HG03378 (cell line): ENCODE measurements around the gene ELF5.

Experiments
- ATAC-seq: cut with Tn5 transposase; IDR thresholded peaks from one replicate; pipeline ENCODE4 v1.9.1; 2021; ENCODE audit warnings: mild to moderate bottlenecking, moderate library complexity; ENCODE audit not compliant: unreplicated experiment

ELF5 gene

DNA sequence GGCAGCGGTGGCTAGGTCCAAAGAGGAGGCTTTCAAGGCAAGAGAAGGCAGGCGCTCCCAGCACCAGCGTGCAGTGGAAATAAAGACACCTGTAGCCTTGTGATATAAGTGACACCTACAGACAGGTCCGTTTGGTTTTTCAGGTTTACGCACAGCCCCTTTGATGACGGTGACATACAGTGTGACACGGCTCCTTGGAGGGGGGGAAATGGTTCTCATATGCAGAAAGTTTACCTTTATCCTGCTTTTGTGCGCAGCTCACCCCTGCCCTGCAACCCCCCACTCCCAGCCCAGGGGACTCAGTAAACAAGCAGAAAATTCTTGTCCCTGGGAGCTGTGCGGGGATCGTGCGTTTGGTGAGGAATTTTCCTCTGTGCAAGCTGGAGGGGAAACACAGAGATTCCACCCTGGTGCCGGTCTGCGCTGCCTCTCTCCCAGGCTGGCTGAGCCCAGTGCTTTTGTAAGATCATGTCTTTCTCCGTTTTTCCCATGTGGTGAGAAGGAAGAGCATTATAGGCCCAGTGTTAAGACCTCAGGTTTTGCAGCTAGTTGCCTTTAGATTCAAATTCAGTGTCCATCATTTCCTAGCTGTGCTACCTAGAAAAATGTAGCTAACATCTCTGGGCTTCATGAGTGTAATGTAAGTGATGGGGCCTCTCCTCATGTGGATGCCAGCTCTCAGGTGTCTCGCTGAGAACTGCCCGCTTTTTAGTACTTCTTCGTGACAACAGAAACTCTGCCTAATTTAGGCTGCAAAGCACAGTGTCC lies at the start of gene ELF5:
Gene ELF5, minus strand, starts transcription at position 113 of the 768 bp plus-strand sequence. CDS start 8,045 bp downstream, outside the sequence.
- ATAC-seq, result no peak

GRCh38 chr11:34562976-34563375 lies 49.4 kb upstream of the ELF5 start:
- ATAC-seq, result no peak

- ATAC-seq, result no peak
Observed at GRCh38 chr11:34560511-34560910, 46.9 kb upstream of the ELF5 start.

DNA sequence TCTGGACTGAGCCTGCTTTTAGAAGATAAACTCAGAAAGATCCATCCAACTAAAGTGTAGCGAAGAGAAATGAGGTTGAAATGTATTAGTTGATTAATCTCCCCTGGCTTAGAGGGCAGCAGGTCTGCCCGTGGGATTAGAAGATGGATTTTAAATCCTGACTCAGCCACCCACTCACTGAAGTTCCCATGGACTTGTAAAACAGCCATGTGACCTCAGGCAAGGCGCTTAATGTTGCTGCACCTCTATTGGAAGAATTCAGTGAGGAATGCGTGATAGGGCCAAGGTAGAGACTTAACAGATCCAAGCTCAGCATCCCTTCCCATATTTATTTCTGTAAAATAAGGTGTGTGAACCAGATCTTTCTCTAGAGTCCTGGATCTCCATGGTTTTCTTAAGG lies 45.1 kb upstream of the ELF5 start:
- no peak for ATAC-seq

- ATAC-seq, result no peak
Observed at GRCh38 chr11:34558211-34558610, 44.6 kb upstream of the ELF5 start.

GRCh38 chr11:34552270-34552669 lies 38.7 kb upstream of the ELF5 start:
- ATAC-seq, result no peak

DNA sequence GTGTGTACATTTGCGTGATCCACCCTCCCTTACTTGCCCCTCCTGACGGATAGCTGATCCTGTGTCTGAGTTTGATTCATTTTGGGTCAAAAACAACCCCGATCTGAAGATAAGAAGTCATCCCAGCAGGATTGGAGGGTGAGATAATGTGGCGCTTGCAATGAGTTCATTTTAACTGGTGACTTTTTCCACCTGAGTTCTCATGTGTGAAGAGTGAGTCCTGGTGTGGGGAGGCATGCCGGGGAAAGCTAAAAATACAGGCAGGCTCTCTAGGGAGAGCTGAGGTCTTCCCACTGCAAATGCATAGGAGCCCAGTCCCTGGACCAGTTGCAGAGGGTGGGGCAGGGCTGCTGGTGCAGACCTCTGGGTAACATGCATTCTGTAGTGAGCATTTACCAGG lies 35.7 kb upstream of the ELF5 start:
- no peak for ATAC-seq

DNA sequence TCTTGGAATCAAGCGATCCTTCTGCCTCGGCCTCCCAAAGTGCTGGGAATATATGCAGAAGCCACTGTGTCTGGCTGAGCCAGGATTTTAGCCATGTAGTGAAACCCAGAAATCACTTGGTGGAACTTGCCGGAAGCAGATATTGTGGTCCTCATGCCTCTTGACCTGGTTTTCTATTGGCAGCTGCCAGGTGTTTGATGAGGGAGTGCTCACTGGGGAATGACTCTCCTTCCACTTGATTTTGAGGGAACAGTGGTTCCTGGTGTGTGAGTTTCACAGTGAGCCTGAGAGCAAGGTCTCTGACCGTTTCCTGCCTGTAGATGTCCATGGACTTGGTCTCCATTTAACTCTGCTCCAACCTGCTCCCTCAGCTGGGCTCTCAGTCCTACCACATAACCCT lies 34.7 kb upstream of the ELF5 start:
- no peak for ATAC-seq

GRCh38 chr11:34546511-34547209 lies 33.1 kb upstream of the ELF5 start:
- ATAC-seq, result no peak

DNA sequence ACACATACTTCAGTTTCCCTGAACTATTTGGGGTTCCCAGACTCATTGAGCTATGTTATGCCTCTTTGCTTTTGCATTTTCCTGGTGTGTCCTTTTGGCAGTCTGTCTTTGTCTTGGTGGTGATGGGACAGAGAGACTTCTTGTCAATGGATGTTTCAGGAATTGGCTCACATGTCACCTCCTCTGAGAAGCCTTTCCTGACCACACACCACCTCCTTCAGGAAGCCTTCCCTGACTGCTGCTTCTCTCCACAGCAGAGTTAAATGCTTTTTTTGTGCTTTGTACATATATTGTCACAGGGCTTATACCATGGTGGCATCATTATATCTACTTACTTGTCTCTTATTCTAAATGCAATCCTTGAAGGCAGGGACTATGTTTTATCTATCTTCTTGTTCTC lies 28.5 kb upstream of the ELF5 start:
- ATAC-seq, result no peak

- no peak for ATAC-seq
Observed at GRCh38 chr11:34540870-34541269, 27.3 kb upstream of the ELF5 start.

- ATAC-seq, result no peak
Observed at GRCh38 chr11:34537636-34538035, 24.0 kb upstream of the ELF5 start.

DNA sequence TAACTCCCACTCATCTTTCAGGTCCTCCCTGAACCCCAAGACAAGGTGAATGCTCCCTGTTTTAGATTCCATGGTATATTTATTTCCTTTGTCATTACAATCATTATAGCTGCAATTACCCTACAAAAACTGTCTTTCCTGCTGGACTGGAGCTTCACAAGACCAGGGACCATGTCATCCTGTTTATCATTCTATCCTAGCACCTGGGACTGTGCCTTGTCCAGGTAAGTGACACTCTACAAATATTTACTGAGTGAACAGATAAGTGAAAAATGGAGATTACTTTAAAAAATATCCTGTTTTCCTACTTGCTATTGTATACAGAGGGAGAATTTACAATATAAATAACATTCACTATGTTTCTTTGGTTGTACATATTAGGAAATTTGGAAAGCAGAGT lies 22.5 kb upstream of the ELF5 start:
- no peak for ATAC-seq

GRCh38 chr11:34534826-34535225 lies 21.2 kb upstream of the ELF5 start:
- ATAC-seq, result no peak

DNA sequence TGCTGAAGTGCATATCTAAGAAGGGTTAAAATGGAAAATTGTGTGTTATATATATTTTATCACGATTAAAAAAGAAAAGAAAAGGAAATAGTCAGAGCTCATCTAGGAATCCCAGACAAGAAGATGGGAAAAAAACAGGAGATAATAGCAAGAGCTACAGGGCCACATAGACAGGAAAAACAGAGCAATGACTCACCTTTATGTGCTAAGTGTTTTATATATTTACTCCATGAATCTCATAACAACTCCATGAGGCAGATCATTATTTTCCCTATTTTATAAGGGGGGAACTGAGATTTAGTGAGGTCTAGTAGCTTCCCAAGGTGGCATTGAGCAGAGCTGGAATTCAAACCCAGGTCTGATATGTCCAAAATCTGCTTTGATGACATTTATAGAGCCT lies 18.1 kb upstream of the ELF5 start:
- no peak for ATAC-seq

DNA sequence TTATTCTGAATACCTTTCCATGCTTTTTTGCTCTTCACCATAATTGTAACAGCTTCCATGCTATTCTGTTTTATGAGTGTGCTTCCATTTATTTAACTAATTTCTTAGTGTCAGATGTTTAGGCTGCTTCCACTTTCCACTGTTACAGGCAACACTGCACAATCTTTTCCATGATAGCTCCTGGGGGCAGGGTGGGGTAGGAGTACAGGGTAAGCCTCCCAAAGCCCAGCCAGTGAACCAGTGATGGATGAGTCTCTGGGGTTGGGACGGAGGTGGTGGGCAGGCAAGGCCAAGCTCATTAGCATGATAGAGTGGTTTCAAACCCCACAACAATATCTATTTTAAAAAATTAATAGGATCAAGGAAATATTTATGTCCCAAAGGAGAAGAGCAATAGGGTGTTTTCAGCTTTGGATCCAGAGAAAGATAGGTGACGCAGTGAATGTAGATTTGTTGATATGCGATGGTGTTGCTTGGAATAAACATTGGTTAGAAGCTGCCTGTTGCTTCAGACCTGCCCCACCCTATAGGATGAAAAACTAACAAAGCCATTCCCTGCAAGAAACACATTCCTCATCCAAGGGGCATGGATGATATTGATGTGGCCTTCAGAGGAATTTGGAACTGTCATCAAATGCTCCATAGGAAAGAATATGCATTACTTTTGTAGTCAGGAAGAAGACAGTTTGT lies 17.1 kb upstream of the ELF5 start:
- ATAC-seq, result no peak

DNA sequence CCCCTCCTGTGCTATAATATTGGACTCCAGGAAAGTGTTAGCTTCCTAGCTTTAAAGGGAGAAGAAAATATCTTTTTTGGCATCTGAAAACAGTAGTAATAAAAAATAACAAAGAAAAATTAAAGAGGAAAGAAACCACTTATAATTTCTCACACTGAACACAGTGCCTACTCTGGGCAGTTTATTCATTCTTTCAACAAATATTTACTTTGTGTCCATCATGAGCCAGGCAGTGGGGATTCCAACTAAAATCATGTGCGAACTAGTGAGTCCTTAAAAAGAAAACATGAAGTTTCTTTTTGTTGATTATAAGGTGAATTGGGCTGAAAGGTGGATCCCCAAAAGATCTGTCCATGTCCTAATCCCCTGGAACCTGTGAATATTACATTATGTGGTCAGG lies 16.0 kb upstream of the ELF5 start:
- no peak for ATAC-seq

- no peak for ATAC-seq
Observed at GRCh38 chr11:34528072-34528471, 14.5 kb upstream of the ELF5 start.

- no peak for ATAC-seq
Observed at GRCh38 chr11:34525888-34526657, 12.5 kb upstream of the ELF5 start.

- ATAC-seq, result no peak
Observed at GRCh38 chr11:34525098-34525497, 11.5 kb upstream of the ELF5 start.

- ATAC-seq, result no peak
Observed at GRCh38 chr11:34524696-34525095, 11.1 kb upstream of the ELF5 start.
